SK-N-SH treated with all-trans-retinoic acid at 6 μM for 48 hours (cell line): Measurements from ENCODE around the gene AK1.
A peak's percentile ranks its signal among the peaks of the same experiment; 100 is the strongest.

Source experiments
- ATAC-seq: fragments of 200-7000 bp; cut with Tn5 transposase; 3 replicates; pipeline ENCODE4 v1.9.1; 2020; ENCODE audit warnings: mild to moderate bottlenecking, moderate library complexity
- ARNTL ChIP-seq: fragments of 450-650 bp; formaldehyde crosslinking; IDR thresholded peaks from 2 replicates; pipeline ENCODE4 v1.5.0; 2020; ENCODE audit warnings: low read depth, mild to moderate bottlenecking, moderate library complexity, borderline replicate concordance
- BACH2 ChIP-seq: fragments of 250-450 bp; sonication (Bioruptor Pico); IDR thresholded peaks from 2 replicates; pipeline ENCODE4 v1.9.0; 2021; ENCODE audit warnings: mild to moderate bottlenecking, borderline replicate concordance
- ESRRG ChIP-seq: fragments of 250-450 bp; sonication (Bioruptor Pico); IDR thresholded peaks from 2 replicates; pipeline ENCODE4 v1.6.1; 2021; ENCODE audit warnings: mild to moderate bottlenecking
- GLIS3 ChIP-seq: fragments of 250-450 bp; sonication (Bioruptor Pico); IDR thresholded peaks from 2 replicates; pipeline ENCODE4 v1.5.0; 2020; ENCODE audit warnings: mild to moderate bottlenecking, moderate library complexity
- ISL1 ChIP-seq: fragments of 250-450 bp; sonication (Bioruptor Pico); IDR thresholded peaks from 2 replicates; pipeline ENCODE4 v2.1.2; 2022; ENCODE audit warnings: mild to moderate bottlenecking, moderate library complexity
- OSR1 ChIP-seq: fragments of 250-450 bp; sonication (Bioruptor Pico); IDR thresholded peaks from 2 replicates; pipeline ENCODE4 v1.8.0; 2022; ENCODE audit warnings: moderate library complexity, mild to moderate bottlenecking, inconsistent platforms
- PATZ1 ChIP-seq: fragments of 250-450 bp; sonication (Bioruptor Pico); IDR thresholded peaks from 2 replicates; pipeline ENCODE4 v1.8.0; 2020; ENCODE audit warnings: mild to moderate bottlenecking, moderate library complexity, borderline replicate concordance
- POU6F1 ChIP-seq: fragments of 250-450 bp; sonication (Bioruptor Pico); IDR thresholded peaks from 2 replicates; pipeline ENCODE4 v1.8.0; 2021; ENCODE audit warnings: low read depth, mild to moderate bottlenecking, moderate library complexity, borderline replicate concordance
- PPARA ChIP-seq: fragments of 250-450 bp; sonication (Bioruptor Pico); IDR thresholded peaks from 2 replicates; pipeline ENCODE4 v1.5.0; 2020; ENCODE audit warnings: mild to moderate bottlenecking, borderline replicate concordance
- SNAI2 ChIP-seq: fragments of 250-450 bp; sonication (Bioruptor Pico); IDR thresholded peaks from 2 replicates; pipeline ENCODE4 v1.5.0; 2020; ENCODE audit warnings: mild to moderate bottlenecking, moderate library complexity
- TCF4 ChIP-seq: fragments of 250-450 bp; sonication (Bioruptor Pico); IDR thresholded peaks from 2 replicates; pipeline ENCODE4 v1.8.0; 2021; ENCODE audit warnings: mild to moderate bottlenecking, moderate library complexity, borderline replicate concordance
- TSHZ2 ChIP-seq: fragments of 250-450 bp; sonication (Bioruptor Pico); IDR thresholded peaks from 2 replicates; pipeline ENCODE4 v1.5.0; 2020; ENCODE audit warnings: mild to moderate bottlenecking, moderate library complexity
- ZC3H10 ChIP-seq: fragments of 250-450 bp; sonication (Bioruptor Pico); IDR thresholded peaks from 2 replicates; pipeline ENCODE4 v1.5.1; 2021; ENCODE audit warnings: mild to moderate bottlenecking, moderate library complexity
- ZFP3 ChIP-seq: fragments of 250-450 bp; sonication (Bioruptor Pico); IDR thresholded peaks from 2 replicates; pipeline ENCODE4 v1.5.0; 2020; ENCODE audit warnings: mild to moderate bottlenecking, moderate library complexity
- ZFP30 ChIP-seq: fragments of 450-650 bp; formaldehyde crosslinking; IDR thresholded peaks from 2 replicates; pipeline ENCODE4 v1.5.0; 2022; ENCODE audit warnings: mild to moderate bottlenecking, moderate library complexity
- ZNF565 ChIP-seq: fragments of 450-650 bp; formaldehyde crosslinking; conservative IDR thresholded peaks from 2 replicates; pipeline ENCODE4 v1.5.0; 2020; ENCODE audit warnings: low read depth, mild to moderate bottlenecking, moderate library complexity
- ZNF70 ChIP-seq: fragments of 450-650 bp; formaldehyde crosslinking; IDR thresholded peaks from 2 replicates; pipeline ENCODE4 v1.5.0; 2020; ENCODE audit warnings: mild to moderate bottlenecking, moderate library complexity
- ZNF8 ChIP-seq: fragments of 450-650 bp; formaldehyde crosslinking; IDR thresholded peaks from 2 replicates; pipeline ENCODE4 v1.5.0; 2020; ENCODE audit warnings: mild to moderate bottlenecking, moderate library complexity

Gene AK1

GRCh38 chr9:127886401-127886972 lies 9.0 kb upstream of the AK1 start:
- ATAC-seq: 0 out of 3 replicates have a peak, but pooled peaks have one; percentile 18

GRCh38 chr9:127885508-127886281 lies 8.2 kb upstream of the AK1 start:
- TF ChIP-seq ISL1 (CRISPR knock-in tag) (no peak), GLIS3 (CRISPR knock-in tag) (no peak), ZNF565 (CRISPR knock-in tag) (no peak), ESRRG (no peak), ZC3H10 (CRISPR knock-in tag) (no peak), OSR1 (no peak), TSHZ2 (CRISPR knock-in tag) (no peak), ZFP3 (CRISPR knock-in tag) (no peak), POU6F1 (no peak), TCF4 (CRISPR knock-in tag) (no peak), ZNF8 (CRISPR knock-in tag) (no peak), SNAI2 (CRISPR knock-in tag) (no peak), ARNTL (CRISPR knock-in tag) (no peak), ZFP30 (CRISPR knock-in tag) (no peak), PPARA (CRISPR knock-in tag) (no peak), ZNF70 (CRISPR knock-in tag) (no peak)
- no peak; the same call in 2 of the 3 replicates for ATAC-seq

More at GRCh38 chr9:127886401-127886972, 9.0 kb upstream of the AK1 start:
- TF ChIP-seq ZFP3 (CRISPR knock-in tag) (no peak), SNAI2 (CRISPR knock-in tag) (no peak)

- TF ChIP-seq TCF4 (CRISPR knock-in tag): no peak
- no peak for TF ChIP-seq ZFP30 (CRISPR knock-in tag)
- TF ChIP-seq ZNF70 (CRISPR knock-in tag): no peak
- no peak for TF ChIP-seq PPARA (CRISPR knock-in tag)
- TF ChIP-seq ISL1 (CRISPR knock-in tag): no peak
- TF ChIP-seq ZC3H10 (CRISPR knock-in tag): no peak
- no peak for TF ChIP-seq ARNTL (CRISPR knock-in tag)
- TF ChIP-seq TSHZ2 (CRISPR knock-in tag): no peak
- ATAC-seq: no peak; the same call in 1 of the 3 replicates
Measured at GRCh38 chr9:127884976-127885490, 7.6 kb upstream of the AK1 start.

- no peak for TF ChIP-seq GLIS3 (CRISPR knock-in tag)
- TF ChIP-seq BACH2: no peak
- TF ChIP-seq ISL1 (CRISPR knock-in tag): no peak
- no peak for TF ChIP-seq PATZ1 (CRISPR knock-in tag)
- no peak for TF ChIP-seq ZFP30 (CRISPR knock-in tag)
- no peak for TF ChIP-seq TCF4 (CRISPR knock-in tag)
- no peak for TF ChIP-seq ARNTL (CRISPR knock-in tag)
- no peak for TF ChIP-seq ZNF8 (CRISPR knock-in tag)
- no peak for TF ChIP-seq ZNF70 (CRISPR knock-in tag)
- TF ChIP-seq, all 23 proteins: peak for 0
- ATAC-seq: peak; percentile 50
Measured at GRCh38 chr9:127884427-127884911, 7.0 kb upstream of the AK1 start.
